ENCODE data around the gene BICDL2. TPM values are rescaled to one million over a fixed set of nuclear protein-coding genes. Genes with fewer than 3 reads are reported as not detected.

The BICDL2 gene
- polyA plus RNA-seq, 2 of the 4 experiments (the other 2 are of a cell fraction) = not detected

GRCh38 chr16:3030222-3031212, 6.2 kb downstream of the BICDL2 start:
- H3K4me3 ChIP-seq = no peak overlapping the region
- H3K9me3 ChIP-seq = no peaks in the 10 kb centered on the region
- FAIRE-seq = no peak
- no peak for DNase-seq (ENCODE audit: low read depth in 1 of 2, low spot score in 1 of 2)
- CTCF ChIA-PET = interaction anchor here (0.9 to 11.0 kb wide), 21 partner anchors 8 to 127 kb away, joined by 3 to 214 read pairs (median 7); partner anchors contain the start of genes BICDL2, CLDN6, CLDN9 and HCFC1R1
- no peak overlapping the region for H3K27ac ChIP-seq
- POLR2A ChIA-PET = interaction anchor here (3.8 kb wide), 1 partner anchor 10 kb away, joined by 40 read pairs; the partner anchor contains the start of gene TNFRSF12A
- no peak overlapping the region for H3K4me2 ChIP-seq
- H3K4me1 ChIP-seq = peaks cover 9% of the 10 kb centered on the region
- peak in 1 of 2 experiments; percentile 3; a peak in 3 of 6 replicates for ATAC-seq
- 77% methylated on average over 28 of the region's 33 CpGs for WGBS (ENCODE audit: missing lambda C conversion rate)
- TF ChIP-seq RAD21 (conservative IDR thresholded peaks at IDR 0.05 in 1 of 2, IDR thresholded peaks at IDR 0.05 in 1 of 2) = no peak
- peak; percentile 47 for TF ChIP-seq ZFP36 (IDR thresholded peaks at IDR 0.05; ENCODE audit: borderline replicate concordance, partially characterized antibody)
- peak; percentile 25; the same call in 1 of the 2 replicates for TF ChIP-seq POLR2AphosphoS2 (conservative IDR thresholded peaks at IDR 0.05; ENCODE audit: low read length)

- CTCF ChIA-PET = interaction anchor here (1.3 to 11.0 kb wide), 11 partner anchors 10 to 113 kb away, joined by 3 to 214 read pairs (median 20); partner anchors contain the start of genes BICDL2, CLDN6, CLDN9 and TNFRSF12A
- 92% methylated on average over 56 of the region's 59 CpGs for WGBS (ENCODE audit: missing lambda C conversion rate)
- H3K4me3 ChIP-seq = no peak overlapping the region
- POLR2A ChIA-PET = interaction anchor here (2.0 to 3.8 kb wide), 3 partner anchors 9 to 26 kb away, joined by 7 to 40 read pairs (median 13); partner anchors contain the start of gene TNFRSF12A
- TF ChIP-seq HDAC2 (IDR thresholded peaks at IDR 0.05) (no peak), POLR2AphosphoS2 (conservative IDR thresholded peaks at IDR 0.05; ENCODE audit: low read length) (peak; percentile 40)
- no peaks in the 10 kb centered on the region for H3K9me3 ChIP-seq
- DNase-seq (ENCODE audit: low read depth in 1 of 2, low spot score in 1 of 2) (no peak), FAIRE-seq (no peak), ATAC-seq (no peak)
- no peak overlapping the region for H3K27ac ChIP-seq
- peaks cover 15% of the 10 kb centered on the region for H3K4me1 ChIP-seq
- H3K4me2 ChIP-seq = no peak overlapping the region
Measured at GRCh38 chr16:3029491-3030221, 7.1 kb downstream of the BICDL2 start.

GRCh38 chr16:3028716-3029319, 7.9 kb downstream of the BICDL2 start:
- TF ChIP-seq CBX2 (IDR thresholded peaks at IDR 0.05; ENCODE audit: borderline replicate concordance, low read depth) (no peak), GATA3 (IDR thresholded peaks at IDR 0.05; ENCODE audit: borderline replicate concordance) (no peak), ZFP36 (IDR thresholded peaks at IDR 0.05; ENCODE audit: borderline replicate concordance, partially characterized antibody) (peak; percentile 96), POLR2AphosphoS2 (conservative IDR thresholded peaks at IDR 0.05; ENCODE audit: low read length) (peak; percentile 43; the same call in 1 of the 2 replicates), HMGXB4 (CRISPR knock-in tag; IDR thresholded peaks at IDR 0.05; ENCODE audit: borderline replicate concordance) (0 out of 2 replicates have a peak, but pooled peaks have one; percentile 1)
- WGBS (ENCODE audit: missing lambda C conversion rate) = 75% methylated on average over 9 of the region's 15 CpGs
- FAIRE-seq (no peak), DNase-seq (ENCODE audit: low read depth in 1 of 2, low spot score in 1 of 2) (no peak), ATAC-seq (no peak)
- Histone ChIP-seq H3K4me1 (peaks cover 18% of the 10 kb centered on the region), H3K9me3 (no peaks in the 10 kb centered on the region), H3K4me2 (peak overlapping the region; percentile 76), H3K4me3 (no peak overlapping the region), H3K27ac (peak overlapping the region in 1 of 2 experiments; percentile 32; a peak in 1 of 6 replicates)
- ChIA-PET POLR2A (interaction anchor here (1.2 to 2.0 kb wide), 3 partner anchors 9 to 129 kb away, joined by 4 to 13 read pairs (median 7); partner anchors contain the start of gene TNFRSF12A), CTCF (interaction anchor here (0.6 to 11.0 kb wide), 14 partner anchors 10 to 543 kb away, joined by 3 to 214 read pairs (median 6); partner anchors contain the start of genes BICDL2, CLDN6, CLDN9 and TNFRSF12A)

GRCh38 chr16:3027983-3028715, 8.6 kb downstream of the BICDL2 start:
- Histone ChIP-seq H3K4me2 (peak overlapping the region; percentile 76), H3K4me3 (no peak overlapping the region), H3K9me3 (no peaks in the 10 kb centered on the region), H3K4me1 (peaks cover 20% of the 10 kb centered on the region), H3K27ac (peak overlapping the region in 1 of 2 experiments; percentile 53; a peak in 3 of 6 replicates)
- DNase-seq (ENCODE audit: low read depth in 1 of 2, low spot score in 1 of 2) = peak; percentile 79 to 89
- peak; percentile 11 to 42 for ATAC-seq
- POLR2A ChIA-PET = interaction anchor here (1.2 to 2.0 kb wide), 3 partner anchors 8 to 130 kb away, joined by 4 to 13 read pairs (median 7); partner anchors contain the start of gene TNFRSF12A
- CTCF ChIA-PET = interaction anchor here (0.6 to 11.0 kb wide), 18 partner anchors 9 to 543 kb away, joined by 3 to 214 read pairs (median 5); partner anchors contain the start of genes BICDL2, CLDN6, CLDN9 and TNFRSF12A
- FAIRE-seq = no peak
- WGBS (ENCODE audit: missing lambda C conversion rate) = 20% methylated on average over 30 of the region's 58 CpGs
- TF ChIP-seq RARB (CRISPR knock-in tag; IDR thresholded peaks at IDR 0.05) (0 out of 2 replicates have a peak, but pooled peaks have one; percentile 48), HOXA7 (CRISPR knock-in tag; IDR thresholded peaks at IDR 0.05) (peak; percentile 57; the same call in 1 of the 2 replicates), CHD4 (IDR thresholded peaks at IDR 0.05; ENCODE audit: borderline replicate concordance) (no peak), MAX (IDR thresholded peaks at IDR 0.05) (no peak), TP53 (CRISPR knock-in tag; IDR thresholded peaks at IDR 0.05) (0 out of 2 replicates have a peak, but pooled peaks have one; percentile 47), HMGXB4 (CRISPR knock-in tag; IDR thresholded peaks at IDR 0.05; ENCODE audit: borderline replicate concordance) (peak; percentile 6; the same call in 1 of the 2 replicates), JUN (IDR thresholded peaks at IDR 0.05) (peak in 1 of 2 experiments; percentile 72; a peak in 2 of 5 replicates), ATOH8 (CRISPR knock-in tag; IDR thresholded peaks at IDR 0.05; ENCODE audit: low read depth) (no peak), CHD2 (IDR thresholded peaks at IDR 0.05; ENCODE audit: low read length, partially characterized antibody) (no peak)
